SW480 (cell line): Measurements from ENCODE around the gene ZNF35.

ENCODE experiments used
- DNase-seq: peaks from one replicate; pipeline ENCODE4 v3.0.0-alpha.2; 2016; ENCODE audit warnings: low spot score

ZNF35 gene

GRCh38 chr3:44685128-44685800 lies 36.7 kb downstream of the ZNF35 start:
- DNase-seq, result no peak

DNA sequence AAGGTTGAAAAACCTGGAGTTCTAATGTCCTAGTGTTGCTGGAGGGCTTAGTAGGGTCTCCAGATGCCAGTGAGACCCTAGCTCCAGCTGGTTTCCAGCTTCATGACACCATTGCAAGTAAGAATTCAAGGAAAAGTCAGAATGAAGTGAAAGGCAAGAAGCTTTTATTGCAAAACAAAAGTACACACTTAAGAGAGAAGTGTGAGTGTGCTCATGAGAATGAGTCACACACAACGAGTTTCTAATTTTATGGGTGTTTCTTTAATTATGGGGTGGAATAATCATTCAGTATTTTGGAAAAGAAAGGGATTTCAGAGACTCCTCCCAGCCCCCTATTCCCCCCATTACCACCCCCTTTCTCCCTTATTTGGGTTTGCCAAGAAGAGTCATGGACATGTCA lies 39.4 kb downstream of the ZNF35 start:
- DNase-seq, result no peak
